ENCODE measurements around the gene ACOX2. TPM values are rescaled to one million over a fixed set of nuclear protein-coding genes. Genes with fewer than 3 reads are reported as not detected.

The ACOX2 gene
- total RNA-seq, 1 experiment from 2014 or later, result 12.8 TPM

DNA sequence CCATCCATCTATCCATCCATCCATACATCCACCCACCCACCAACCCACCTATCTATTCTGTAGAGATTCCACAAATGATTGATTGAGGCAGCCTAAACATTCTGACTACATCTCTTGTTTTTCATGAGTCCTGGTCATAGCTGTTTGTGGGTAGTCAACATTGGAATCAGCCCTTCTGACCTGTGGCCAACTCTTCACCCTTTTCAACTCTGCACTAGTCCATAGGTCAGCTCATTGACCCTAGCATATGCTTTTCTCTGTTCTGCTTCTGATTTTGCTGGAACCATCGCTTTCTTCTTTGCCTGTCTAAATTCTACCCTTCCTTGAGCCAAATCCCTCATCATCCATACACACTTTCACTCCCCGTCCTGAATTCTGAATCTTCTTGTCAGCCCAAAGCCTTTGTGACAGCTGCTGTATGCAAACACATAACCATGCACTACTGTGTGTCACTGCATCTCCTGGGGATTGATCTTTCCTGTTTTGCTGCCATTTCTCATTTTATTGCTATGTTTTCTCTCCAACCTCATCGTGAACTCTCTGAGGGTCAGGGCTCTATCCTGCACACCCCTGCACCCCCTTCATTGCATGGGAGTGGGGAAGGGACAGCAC is 61.9 kb downstream of the ACOX2 start (continued):
- TF ChIP-seq EZH2 (IDR thresholded peaks at IDR 0.05), result no peak

GRCh38 chr3:58474348-58474911 is 62.6 kb downstream of the ACOX2 start:
- Histone ChIP-seq H3K9ac (ENCODE audit: low read length) (no peak overlapping the region), H3K4me3 (replicated peaks in 1 of 2; ENCODE audit: low read depth in 1 of 2, low read length in 2 of 2) (no peak overlapping the region), H3K27ac (ENCODE audit: low read depth, low read length) (no peak overlapping the region), H3K4me2 (ENCODE audit: low read length) (0 out of 2 replicates have a peak overlapping the region, but pooled peaks have one; percentile 3), H3K27me3 (ENCODE audit: insufficient read depth, low read length) (no peaks in the 10 kb centered on the region), H3K9me3 (ENCODE audit: control insufficient read depth in 1 of 2, insufficient read depth in 1 of 2, low read depth in 1 of 2, low read length in 2 of 2) (no peaks in the 10 kb centered on the region), H3K36me3 (ENCODE audit: control insufficient read depth in 1 of 2, insufficient read depth in 2 of 2, low read length in 2 of 2) (no peaks in the 10 kb centered on the region), H3K4me1 (ENCODE audit: control insufficient read depth in 1 of 2, insufficient read depth in 2 of 2, low read length in 2 of 2) (peaks cover 33 to 57% of the 10 kb centered on the region in 2 experiments), H2AFZ (ENCODE audit: low read depth, low read length, poor library complexity, severe bottlenecking) (no peak overlapping the region), H4K20me1 (ENCODE audit: insufficient read depth) (no peaks in the 10 kb centered on the region), H3K9me2 (ENCODE audit: insufficient read depth) (no peaks in the 10 kb centered on the region), H3K79me2 (ENCODE audit: insufficient read depth, low read length) (no peaks in the 10 kb centered on the region)
- ChIA-PET CTCF (interaction anchor here (1.4 kb wide), 1 partner anchor 11 kb away, joined by 4 read pairs; no protein-coding TSS in a partner anchor), POLR2A (no interaction called here), RAD21 (ENCODE audit: low non-redundant PET in 1 of 2, low total read pairs in 2 of 2, uncharacterized antibody in 2 of 2, unreplicated experiment in 2 of 2) (no interaction called here)
- intact Hi-C loops (cut with micrococcal nuclease), result no loop called here
- ATAC-seq (no peak), DNase-seq (ENCODE audit: low read depth, low spot score) (no peak)
- BruUV-seq (replicated peaks), result no TSS peak
- no peak for TF ChIP-seq POLR2A (IDR thresholded peaks at IDR 0.05; ENCODE audit: borderline replicate concordance, extremely low read depth, insufficient read depth, insufficient read length)
- no peak for TF ChIP-seq EZH2phosphoT487 (IDR thresholded peaks at IDR 0.05; ENCODE audit: borderline replicate concordance)

DNA sequence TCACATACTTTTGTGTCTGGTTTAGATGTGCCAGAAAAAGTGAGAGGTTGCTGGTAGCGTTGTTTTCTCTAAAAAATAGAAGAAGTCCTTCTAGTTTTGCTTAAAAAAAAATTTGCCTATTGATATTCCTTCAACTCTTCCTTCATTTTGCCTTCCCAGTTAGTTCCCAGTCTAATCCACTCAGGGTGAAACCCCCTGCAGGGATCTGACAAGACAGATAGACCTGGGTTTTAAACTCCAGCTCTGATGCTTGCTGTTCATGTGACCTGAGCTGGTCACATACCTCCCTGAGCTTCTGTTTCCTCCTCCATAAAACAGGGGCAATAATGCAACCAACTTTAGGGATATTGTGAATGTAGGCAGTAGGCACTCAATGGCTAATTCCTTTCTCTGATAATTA is 63.7 kb downstream of the ACOX2 start:
- Histone ChIP-seq H3K9ac (ENCODE audit: low read length) (no peak overlapping the region), H3K27ac (ENCODE audit: low read depth, low read length) (no peak overlapping the region), H2AFZ (ENCODE audit: low read depth, low read length, poor library complexity, severe bottlenecking) (no peak overlapping the region), H3K79me2 (ENCODE audit: insufficient read depth, low read length) (no peaks in the 10 kb centered on the region), H3K27me3 (ENCODE audit: insufficient read depth, low read length) (no peaks in the 10 kb centered on the region), H3K4me2 (ENCODE audit: low read length) (no peak overlapping the region), H4K20me1 (ENCODE audit: insufficient read depth) (no peaks in the 10 kb centered on the region), H3K4me1 (ENCODE audit: control insufficient read depth in 1 of 2, insufficient read depth in 2 of 2, low read length in 2 of 2) (peaks cover 38 to 62% of the 10 kb centered on the region in 2 experiments), H3K9me2 (ENCODE audit: insufficient read depth) (no peaks in the 10 kb centered on the region), H3K36me3 (ENCODE audit: control insufficient read depth in 1 of 2, insufficient read depth in 2 of 2, low read length in 2 of 2) (no peaks in the 10 kb centered on the region), H3K4me3 (replicated peaks in 1 of 2; ENCODE audit: low read depth in 1 of 2, low read length in 2 of 2) (no peak overlapping the region), H3K9me3 (ENCODE audit: control insufficient read depth in 1 of 2, insufficient read depth in 1 of 2, low read depth in 1 of 2, low read length in 2 of 2) (no peaks in the 10 kb centered on the region)
- ChIA-PET RAD21 (ENCODE audit: low non-redundant PET in 1 of 2, low total read pairs in 2 of 2, uncharacterized antibody in 2 of 2, unreplicated experiment in 2 of 2) (no interaction called here), POLR2A (no interaction called here), CTCF (no interaction called here)
- BruUV-seq (replicated peaks), result no TSS peak
- DNase-seq (ENCODE audit: low read depth, low spot score) (no peak), ATAC-seq (no peak)
- intact Hi-C loops (cut with micrococcal nuclease), result no loop called here
- no peak for TF ChIP-seq CBX3 (IDR thresholded peaks at IDR 0.05; ENCODE audit: low read depth)
- no peak for TF ChIP-seq CTCF (IDR thresholded peaks at IDR 0.05 in 2 of 3, conservative IDR thresholded peaks at IDR 0.05 in 1 of 3; ENCODE audit: borderline replicate concordance in 1 of 3, insufficient read depth in 1 of 3, low read depth in 2 of 3, low read length in 2 of 3)
- no peak for TF ChIP-seq POLR2A (IDR thresholded peaks at IDR 0.05; ENCODE audit: borderline replicate concordance, extremely low read depth, insufficient read depth, insufficient read length)
- TF ChIP-seq, protein P1, sequence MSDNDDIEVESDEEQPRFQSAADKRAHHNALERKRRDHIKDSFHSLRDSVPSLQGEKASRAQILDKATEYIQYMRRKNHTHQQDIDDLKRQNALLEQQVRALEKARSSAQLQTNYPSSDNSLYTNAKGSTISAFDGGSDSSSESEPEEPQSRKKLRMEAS (IDR thresholded peaks at IDR 0.05), result no peak
- no peak for TF ChIP-seq FOSL1 (IDR thresholded peaks at IDR 0.05; ENCODE audit: low read depth)
- TF ChIP-seq ELF1 (IDR thresholded peaks at IDR 0.05; ENCODE audit: borderline replicate concordance, low read depth), result no peak
- no peak for TF ChIP-seq RAD21 (IDR thresholded peaks at IDR 0.05; ENCODE audit: low read depth)
- no peak for TF ChIP-seq YY1 (IDR thresholded peaks at IDR 0.05; ENCODE audit: extremely low read depth, insufficient replicate concordance, low read depth, low read length)
- TF ChIP-seq SP1 (IDR thresholded peaks at IDR 0.05; ENCODE audit: low read depth), result no peak
- no peak for TF ChIP-seq ATF3 (IDR thresholded peaks at IDR 0.05)
- TF ChIP-seq, protein P2, sequence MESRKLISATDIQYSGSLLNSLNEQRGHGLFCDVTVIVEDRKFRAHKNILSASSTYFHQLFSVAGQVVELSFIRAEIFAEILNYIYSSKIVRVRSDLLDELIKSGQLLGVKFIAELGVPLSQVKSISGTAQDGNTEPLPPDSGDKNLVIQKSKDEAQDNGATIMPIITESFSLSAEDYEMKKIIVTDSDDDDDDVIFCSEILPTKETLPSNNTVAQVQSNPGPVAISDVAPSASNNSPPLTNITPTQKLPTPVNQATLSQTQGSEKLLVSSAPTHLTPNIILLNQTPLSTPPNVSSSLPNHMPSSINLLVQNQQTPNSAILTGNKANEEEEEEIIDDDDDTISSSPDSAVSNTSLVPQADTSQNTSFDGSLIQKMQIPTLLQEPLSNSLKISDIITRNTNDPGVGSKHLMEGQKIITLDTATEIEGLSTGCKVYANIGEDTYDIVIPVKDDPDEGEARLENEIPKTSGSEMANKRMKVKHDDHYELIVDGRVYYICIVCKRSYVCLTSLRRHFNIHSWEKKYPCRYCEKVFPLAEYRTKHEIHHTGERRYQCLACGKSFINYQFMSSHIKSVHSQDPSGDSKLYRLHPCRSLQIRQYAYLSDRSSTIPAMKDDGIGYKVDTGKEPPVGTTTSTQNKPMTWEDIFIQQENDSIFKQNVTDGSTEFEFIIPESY (IDR thresholded peaks at IDR 0.05; ENCODE audit: extremely low read depth, insufficient replicate concordance, low read length), result no peak
- TF ChIP-seq SRF (IDR thresholded peaks at IDR 0.05; ENCODE audit: low read depth), result no peak
